H9 (cell line): ENCODE measurements around the gene TDRD3. TPM values are rescaled to one million over a fixed set of nuclear protein-coding genes. Genes with fewer than 3 reads are reported as not detected.

Experiments
- DNase-seq: peaks from one replicate; pipeline ENCODE4 v3.0.0-alpha.2; 2017
- H2AFZ ChIP-seq: one replicate; pipeline ENCODE4 v1.6.1; 2013; ENCODE audit warnings: mild to moderate bottlenecking, low read length, control low read depth, moderate library complexity
- H2AK5ac ChIP-seq: 2 replicates; pipeline ENCODE4 v1.6.1; 2013; ENCODE audit warnings: low read length, control low read depth, mixed read lengths; ENCODE audit not compliant: insufficient read length
- H2BK120ac ChIP-seq: one replicate; pipeline ENCODE4 v1.6.1; 2013; ENCODE audit warnings: low read depth, mild to moderate bottlenecking, low read length, control low read depth, inconsistent platforms; ENCODE audit not compliant: poor library complexity, severe bottlenecking
- H2BK12ac ChIP-seq: 2 replicates; pipeline ENCODE4 v1.6.1; 2013; ENCODE audit warnings: low read length, control low read depth, mixed read lengths, low read depth; ENCODE audit not compliant: insufficient read length
- H2BK15ac ChIP-seq: 2 replicates; pipeline ENCODE4 v1.6.1; 2013; ENCODE audit warnings: low read depth, low read length, control low read depth
- H2BK20ac ChIP-seq: one replicate; pipeline ENCODE4 v1.6.1; 2013; ENCODE audit warnings: low read depth, mild to moderate bottlenecking, low read length, control low read depth, inconsistent platforms; ENCODE audit not compliant: poor library complexity, severe bottlenecking
- H2BK5ac ChIP-seq: 2 replicates; pipeline ENCODE4 v1.6.1; 2013; ENCODE audit warnings: low read length, control low read depth, mixed read lengths; ENCODE audit not compliant: insufficient read length
- H3K14ac ChIP-seq: 2 replicates; pipeline ENCODE4 v1.6.1; 2013; ENCODE audit warnings: low read length, control low read depth; ENCODE audit not compliant: insufficient read depth
- H3K18ac ChIP-seq: 2 replicates; pipeline ENCODE4 v1.6.1; 2013; ENCODE audit warnings: low read depth, mild to moderate bottlenecking, mixed read lengths, low read length, control low read depth; ENCODE audit not compliant: insufficient read length
- H3K23ac ChIP-seq: 2 replicates; pipeline ENCODE4 v1.6.1; 2013; ENCODE audit warnings: low read length, control low read depth, mixed read lengths, low read depth; ENCODE audit not compliant: insufficient read length
- H3K23me2 ChIP-seq: 2 replicates; pipeline ENCODE4 v1.6.1; 2013; ENCODE audit warnings: low read depth, mild to moderate bottlenecking, mixed read lengths, low read length, control low read depth; ENCODE audit not compliant: insufficient read length, poor library complexity, severe bottlenecking
- H3K27ac ChIP-seq: 2 replicates; pipeline ENCODE4 v1.5.1; 2013; ENCODE audit warnings: low read length, control low read depth, mixed read lengths, low read depth; ENCODE audit not compliant: insufficient read length
- H3K27me3 ChIP-seq: 2 replicates; pipeline ENCODE4 v1.6.1; 2013; ENCODE audit warnings: low read length, control low read depth, inconsistent platforms; ENCODE audit not compliant: insufficient read depth
- H3K4ac ChIP-seq: 2 replicates; pipeline ENCODE4 v1.6.1; 2013; ENCODE audit warnings: low read depth, mild to moderate bottlenecking, control low read depth, inconsistent platforms, low read length, moderate library complexity
- H3K4me1 ChIP-seq: 2 replicates; pipeline ENCODE4 v1.6.1; 2013; ENCODE audit warnings: low read length, control low read depth, inconsistent platforms; ENCODE audit not compliant: insufficient read depth
- H3K4me2 ChIP-seq: 2 replicates; pipeline ENCODE4 v1.6.1; 2013; ENCODE audit warnings: low read length, control low read depth, mixed read lengths; ENCODE audit not compliant: insufficient read length, insufficient read depth
- H3K56ac ChIP-seq: 2 replicates; pipeline ENCODE4 v1.6.1; 2013; ENCODE audit warnings: low read depth, mild to moderate bottlenecking, mixed read lengths, low read length, control low read depth; ENCODE audit not compliant: insufficient read length
- H3K79me1 ChIP-seq: 2 replicates; pipeline ENCODE4 v1.6.1; 2013; ENCODE audit warnings: low read depth, mild to moderate bottlenecking, moderate library complexity, low read length, control low read depth, inconsistent platforms; ENCODE audit not compliant: insufficient read depth, poor library complexity, severe bottlenecking
- H3K79me2 ChIP-seq: 2 replicates; pipeline ENCODE4 v1.6.1; 2013; ENCODE audit warnings: low read length, control low read depth, inconsistent platforms; ENCODE audit not compliant: insufficient read depth
- H3K9ac ChIP-seq: 2 replicates; pipeline ENCODE4 v1.6.1; 2013; ENCODE audit warnings: low read length, control low read depth, mixed read lengths; ENCODE audit not compliant: insufficient read length; ENCODE audit errors: extremely low read depth
- H3K9me3 ChIP-seq: one replicate; pipeline ENCODE4 v1.6.1; 2013; ENCODE audit warnings: low read depth, low read length, inconsistent platforms; ENCODE audit not compliant: control insufficient read depth
- H3T11ph ChIP-seq: one replicate; pipeline ENCODE4 v1.6.1; 2013; ENCODE audit warnings: mild to moderate bottlenecking, low read length, control low read depth, inconsistent platforms
- H4K20me1 ChIP-seq: one replicate; pipeline ENCODE4 v1.6.1; 2013; ENCODE audit not compliant: control insufficient read depth, insufficient read length, insufficient read depth
- H4K5ac ChIP-seq: 2 replicates; pipeline ENCODE4 v1.6.1; 2013; ENCODE audit warnings: low read depth, mild to moderate bottlenecking, mixed read lengths, low read length, control low read depth; ENCODE audit not compliant: insufficient read length
- H4K8ac ChIP-seq: replicated peaks from 2 replicates; pipeline ENCODE4 v1.6.1; 2013; ENCODE audit warnings: low read length, control low read depth, mixed read lengths, low read depth; ENCODE audit not compliant: insufficient read length
- H4K91ac ChIP-seq: 2 replicates; pipeline ENCODE4 v1.6.1; 2013; ENCODE audit warnings: low read depth, mild to moderate bottlenecking, moderate library complexity, mixed read lengths, low read length, control low read depth; ENCODE audit not compliant: insufficient read length
- H3K27ac Mint-ChIP-seq, 3 experiments: 2 replicates in 2 of 3; 3 replicates in 1 of 3; pipeline ENCODE4 v1.8.0; 2020 to 2021; ENCODE audit warnings: mixed read lengths in 3 of 3, mild to moderate bottlenecking in 1 of 3, moderate library complexity in 1 of 3
- H3K27me3 Mint-ChIP-seq: 2 replicates; pipeline ENCODE4 v1.8.0; 2021; ENCODE audit warnings: low read depth, mild to moderate bottlenecking, moderate library complexity, mixed read lengths
- H3K36me3 Mint-ChIP-seq, 3 experiments: 2 replicates in 2 of 3; 3 replicates in 1 of 3; pipeline ENCODE4 v1.8.0; 2020 to 2021; ENCODE audit warnings: low read depth in 3 of 3, mixed read lengths in 3 of 3; ENCODE audit not compliant: insufficient read depth in 1 of 3
- H3K4me1 Mint-ChIP-seq, 2 experiments: 2 replicates each; pipeline ENCODE4 v1.8.0; 2020; ENCODE audit warnings: mixed read lengths in 2 of 2
- H3K4me3 Mint-ChIP-seq, 2 experiments: 2 replicates in 1 of 2; 3 replicates in 1 of 2; pipeline ENCODE4 v1.8.0; 2020 to 2021; ENCODE audit warnings: mild to moderate bottlenecking in 2 of 2, mixed read lengths in 2 of 2, moderate library complexity in 1 of 2
- H3K9me3 Mint-ChIP-seq, 2 experiments: 2 replicates in 1 of 2; 3 replicates in 1 of 2; pipeline ENCODE4 v1.8.0; 2020; ENCODE audit warnings: mild to moderate bottlenecking in 2 of 2, mixed read lengths in 2 of 2, moderate library complexity in 1 of 2
- CTCF ChIP-seq: fragments of 200-600 bp; sonication (generic); conservative IDR thresholded peaks from 3 replicates; pipeline ENCODE4 v1.8.0; 2021; ENCODE audit warnings: antibody characterized with exemption, mild to moderate bottlenecking
- WGBS: extraction: QIAGEN DNeasy Blood & Tissue Kit; methylation state at CpG from one replicate; pipeline ENCODE4 v1.1.7; 2013; ENCODE audit warnings: missing lambda C conversion rate, low lambda C conversion rate, mixed read lengths; ENCODE audit not compliant: insufficient read length; ENCODE audit errors: extremely low coverage; 5-methylcytosine and 5-hydroxymethylcytosine counted together
- total RNA-seq: library from RNA; stranded (reverse); gene quantifications from 2 replicates; pipeline ENCODE4 v1.2.1, GENCODE V29; 2021

Gene TDRD3
- total RNA-seq, 1 experiment from 2014 or later = 16.1 TPM

- H2AK5ac ChIP-seq = no peak overlapping the region
Measured at GRCh38 chr13:60418954-60419353, 21.9 kb downstream of the TDRD3 start.

More at GRCh38 chr13:60418954-60419353, 21.9 kb downstream of the TDRD3 start:
- Mint-ChIP-seq H3K4me3 (no peak overlapping the region), H3K4me1 (no peaks in the 10 kb centered on the region), H3K9me3 (peaks cover 15 to 17% of the 10 kb centered on the region in 2 experiments), H3K27ac (no peak overlapping the region), H3K27me3 (no peaks in the 10 kb centered on the region), H3K36me3 (peaks cover 9 to 20% (median 10%) of the 10 kb centered on the region in 3 experiments)
- Histone ChIP-seq H4K5ac (no peak overlapping the region), H4K8ac (no peak overlapping the region), H2AFZ (no peak overlapping the region), H3K4me1 (no peaks in the 10 kb centered on the region), H2BK120ac (no peak overlapping the region), H2BK5ac (no peak overlapping the region), H3K23me2 (no peaks in the 10 kb centered on the region), H3K23ac (no peak overlapping the region), H3K4ac (no peak overlapping the region), H3K79me1 (peaks cover 2% of the 10 kb centered on the region), H3K4me2 (no peak overlapping the region), H3K9ac (no peak overlapping the region), H2BK15ac (no peak overlapping the region), H2BK20ac (no peak overlapping the region), H3K27ac (no peak overlapping the region), H3K14ac (no peak overlapping the region), H3K9me3 (no peaks in the 10 kb centered on the region), H3T11ph (no peak overlapping the region), H3K18ac (no peak overlapping the region), H2BK12ac (no peak overlapping the region), H3K27me3 (no peaks in the 10 kb centered on the region), H4K91ac (no peak overlapping the region), H3K56ac (no peak overlapping the region), H4K20me1 (no peaks in the 10 kb centered on the region), H3K79me2 (no peaks in the 10 kb centered on the region)
- DNase-seq = no peak
- no CpG with 5 or more reads among the region's 2 CpGs for WGBS
- no peak for TF ChIP-seq CTCF
